HEK293 (cell line): ENCODE results near the gene SLC26A4.

ENCODE experiments used
- GLI4 ChIP-seq: fragments of 450-650 bp; formaldehyde crosslinking; IDR thresholded peaks from 2 replicates; pipeline ENCODE4 v1.5.1; 2016; ENCODE audit warnings: missing biosample characterization, missing genetic modification characterization
- KLF17 ChIP-seq: fragments of 450-650 bp; formaldehyde crosslinking; IDR thresholded peaks from 2 replicates; pipeline ENCODE4 v1.5.1; 2016; ENCODE audit warnings: missing biosample characterization, missing genetic modification characterization
- MEIS1 ChIP-seq: sonication (generic); formaldehyde crosslinking; IDR thresholded peaks from 2 replicates; pipeline ENCODE4 v1.8.1; 2022; ENCODE audit warnings: missing genetic modification reagents, mild to moderate bottlenecking, borderline replicate concordance
- SCRT2 ChIP-seq: fragments of 450-650 bp; formaldehyde crosslinking; IDR thresholded peaks from 2 replicates; pipeline ENCODE4 v1.5.1; 2016; ENCODE audit warnings: missing biosample characterization, missing genetic modification characterization
- SP3 ChIP-seq: fragments of 450-650 bp; formaldehyde crosslinking; IDR thresholded peaks from 2 replicates; pipeline ENCODE4 v1.5.1; 2016; ENCODE audit warnings: missing biosample characterization, missing genetic modification characterization
- YY1 ChIP-seq: fragments of 450-650 bp; formaldehyde crosslinking; IDR thresholded peaks from 2 replicates; pipeline ENCODE4 v1.5.1; 2018; ENCODE audit warnings: missing biosample characterization, missing genetic modification characterization
- YY2 ChIP-seq: fragments of 450-650 bp; formaldehyde crosslinking; IDR thresholded peaks from 2 replicates; pipeline ENCODE4 v1.5.1; 2016; ENCODE audit warnings: missing biosample characterization, missing genetic modification characterization
- ZBTB1 ChIP-seq: fragments of 450-650 bp; formaldehyde crosslinking; IDR thresholded peaks from 2 replicates; pipeline ENCODE4 v1.5.1; 2016; ENCODE audit warnings: missing biosample characterization, missing genetic modification characterization
- ZBTB11 ChIP-seq: fragments of 450-650 bp; formaldehyde crosslinking; conservative IDR thresholded peaks from 2 replicates; pipeline ENCODE4 v1.5.1; 2016; ENCODE audit warnings: low read depth, missing biosample characterization, missing genetic modification characterization
- ZBTB44 ChIP-seq: fragments of 450-650 bp; IDR thresholded peaks from 2 replicates; pipeline ENCODE4 v1.5.1; 2018; ENCODE audit warnings: missing biosample characterization, mild to moderate bottlenecking, missing genetic modification characterization
- ZEB2 ChIP-seq: fragments of 450-650 bp; formaldehyde crosslinking; IDR thresholded peaks from 2 replicates; pipeline ENCODE4 v1.5.1; 2016; ENCODE audit warnings: missing biosample characterization, missing genetic modification characterization
- ZNF223 ChIP-seq: fragments of 450-650 bp; formaldehyde crosslinking; IDR thresholded peaks from 2 replicates; pipeline ENCODE4 v1.5.1; 2016; ENCODE audit warnings: missing biosample characterization, missing genetic modification characterization
- ZNF280D ChIP-seq: fragments of 450-650 bp; formaldehyde crosslinking; IDR thresholded peaks from 2 replicates; pipeline ENCODE4 v1.5.1; 2016; ENCODE audit warnings: missing biosample characterization, missing genetic modification characterization
- ZNF324 ChIP-seq: fragments of 450-650 bp; formaldehyde crosslinking; IDR thresholded peaks from 2 replicates; pipeline ENCODE4 v1.5.1; 2016; ENCODE audit warnings: missing biosample characterization, missing genetic modification characterization
- ZNF510 ChIP-seq: fragments of 450-650 bp; formaldehyde crosslinking; IDR thresholded peaks from 2 replicates; pipeline ENCODE4 v1.5.1; 2018; ENCODE audit warnings: mild to moderate bottlenecking, missing genetic modification characterization, missing biosample characterization; ENCODE audit not compliant: insufficient replicate concordance
- ZNF513 ChIP-seq: fragments of 450-650 bp; IDR thresholded peaks from 2 replicates; pipeline ENCODE4 v1.5.1; 2018; ENCODE audit warnings: missing biosample characterization, missing genetic modification characterization
- ZNF521 ChIP-seq: fragments of 450-650 bp; formaldehyde crosslinking; IDR thresholded peaks from 2 replicates; pipeline ENCODE4 v1.5.1; 2017; ENCODE audit warnings: missing biosample characterization, mild to moderate bottlenecking, missing genetic modification characterization
- ZNF544 ChIP-seq: fragments of 450-650 bp; formaldehyde crosslinking; IDR thresholded peaks from 2 replicates; pipeline ENCODE4 v1.5.0; 2017; ENCODE audit warnings: missing biosample characterization, missing genetic modification characterization
- ZNF654 ChIP-seq: fragments of 450-650 bp; formaldehyde crosslinking; IDR thresholded peaks from 2 replicates; pipeline ENCODE4 v1.5.1; 2016; ENCODE audit warnings: low read depth, missing biosample characterization, missing genetic modification characterization
- ZNF664 ChIP-seq: fragments of 450-650 bp; formaldehyde crosslinking; IDR thresholded peaks from 2 replicates; pipeline ENCODE4 v1.5.1; 2016; ENCODE audit warnings: missing biosample characterization, missing genetic modification characterization
- ZNF692 ChIP-seq: fragments of 450-650 bp; formaldehyde crosslinking; IDR thresholded peaks from 2 replicates; pipeline ENCODE4 v1.5.1; 2016; ENCODE audit warnings: missing biosample characterization, missing genetic modification characterization
- ZNF707 ChIP-seq: fragments of 450-650 bp; formaldehyde crosslinking; IDR thresholded peaks from 2 replicates; pipeline ENCODE4 v1.5.1; 2016; ENCODE audit warnings: missing biosample characterization, missing genetic modification characterization
- ZSCAN18 ChIP-seq: fragments of 450-650 bp; formaldehyde crosslinking; IDR thresholded peaks from 2 replicates; pipeline ENCODE4 v1.5.1; 2016; ENCODE audit warnings: missing biosample characterization, missing genetic modification characterization
- ZXDB ChIP-seq: fragments of 450-650 bp; formaldehyde crosslinking; IDR thresholded peaks from 2 replicates; pipeline ENCODE4 v1.5.1; 2016; ENCODE audit warnings: missing biosample characterization, missing genetic modification characterization
- TF ChIP-seq, protein P1 (sequence below): fragments of 450-650 bp; formaldehyde crosslinking; IDR thresholded peaks from 2 replicates; pipeline ENCODE4 v1.5.1; 2016; ENCODE audit warnings: missing biosample characterization, missing genetic modification characterization, low read depth

The SLC26A4 gene

GRCh38 chr7:107725138-107725740 lies 64.6 kb downstream of the SLC26A4 start (continued):
- TF ChIP-seq ZNF692 (tag by site-specific recombination): no peak
- no peak for TF ChIP-seq ZNF280D
- no peak for TF ChIP-seq ZNF521 (tag by site-specific recombination)
- TF ChIP-seq ZEB2: peak; percentile 81
- peak; percentile 96 for TF ChIP-seq ZNF513 (tag by site-specific recombination)
- no peak for TF ChIP-seq ZNF324
- TF ChIP-seq ZBTB11 (tag by site-specific recombination): no peak
- no peak for TF ChIP-seq YY2 (tag by site-specific recombination)
- TF ChIP-seq, protein P1, sequence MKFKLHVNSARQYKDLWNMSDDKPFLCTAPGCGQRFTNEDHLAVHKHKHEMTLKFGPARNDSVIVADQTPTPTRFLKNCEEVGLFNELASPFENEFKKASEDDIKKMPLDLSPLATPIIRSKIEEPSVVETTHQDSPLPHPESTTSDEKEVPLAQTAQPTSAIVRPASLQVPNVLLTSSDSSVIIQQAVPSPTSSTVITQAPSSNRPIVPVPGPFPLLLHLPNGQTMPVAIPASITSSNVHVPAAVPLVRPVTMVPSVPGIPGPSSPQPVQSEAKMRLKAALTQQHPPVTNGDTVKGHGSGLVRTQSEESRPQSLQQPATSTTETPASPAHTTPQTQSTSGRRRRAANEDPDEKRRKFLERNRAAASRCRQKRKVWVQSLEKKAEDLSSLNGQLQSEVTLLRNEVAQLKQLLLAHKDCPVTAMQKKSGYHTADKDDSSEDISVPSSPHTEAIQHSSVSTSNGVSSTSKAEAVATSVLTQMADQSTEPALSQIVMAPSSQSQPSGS (tag by site-specific recombination): no peak
- no peak for TF ChIP-seq ZNF707 (tag by site-specific recombination)
- TF ChIP-seq SCRT2 (tag by site-specific recombination): no peak
- TF ChIP-seq ZXDB (tag by site-specific recombination): no peak
- no peak for TF ChIP-seq ZSCAN18 (tag by site-specific recombination)
- TF ChIP-seq ZNF223 (tag by site-specific recombination): no peak
- peak; percentile 85 for TF ChIP-seq ZNF654
- no peak for TF ChIP-seq KLF17 (tag by site-specific recombination)
- TF ChIP-seq SP3: no peak
- TF ChIP-seq YY1 (tag by site-specific recombination): no peak
- no peak for TF ChIP-seq ZBTB1
- no peak for TF ChIP-seq MEIS1
- no peak for TF ChIP-seq ZNF664
- TF ChIP-seq ZNF544 (tag by site-specific recombination): no peak
- peak; percentile 36; the same call in 1 of the 2 replicates for TF ChIP-seq ZBTB44 (tag by site-specific recombination)
- no peak for TF ChIP-seq GLI4 (tag by site-specific recombination)
- no peak for TF ChIP-seq ZNF510
